Neural crest cell (in vitro differentiated cells): Measurements from ENCODE around the gene IP6K2. TPM values are rescaled to one million over a fixed set of nuclear protein-coding genes. Genes with fewer than 3 reads are reported as not detected.

ENCODE experiments used
- DNase-seq: peaks from one replicate; pipeline ENCODE4 v3.0.0; 2021; ENCODE audit warnings: low read depth, mixed read lengths, low spot score
- H3K27ac Mint-ChIP-seq: one replicate; pipeline ENCODE4 v1.8.0; 2021; ENCODE audit warnings: mild to moderate bottlenecking, mixed read lengths; ENCODE audit not compliant: unreplicated experiment
- H3K27me3 Mint-ChIP-seq: 2 replicates; pipeline ENCODE4 v1.8.0; 2021; ENCODE audit warnings: low read depth, mild to moderate bottlenecking, mixed read lengths
- H3K36me3 Mint-ChIP-seq: 2 replicates; pipeline ENCODE4 v1.8.0; 2021; ENCODE audit warnings: low read depth, mild to moderate bottlenecking, mixed read lengths
- H3K4me1 Mint-ChIP-seq: 2 replicates; pipeline ENCODE4 v1.8.0; 2021; ENCODE audit warnings: mixed read lengths
- H3K4me3 Mint-ChIP-seq: one replicate; pipeline ENCODE4 v1.8.0; 2021; ENCODE audit warnings: mild to moderate bottlenecking, mixed read lengths
- H3K9me3 Mint-ChIP-seq: 2 replicates; pipeline ENCODE4 v1.8.0; 2021; ENCODE audit warnings: mixed read lengths
- CTCF ChIP-seq: fragments of 200-600 bp; sonication (generic); conservative IDR thresholded peaks from 2 replicates; pipeline ENCODE4 v1.5.0; 2021; ENCODE audit warnings: antibody characterized with exemption, mild to moderate bottlenecking
- total RNA-seq: library from RNA; stranded (reverse); gene quantifications from 2 replicates; pipeline ENCODE4 v1.2.1, GENCODE V29; 2021

Gene IP6K2
- total RNA-seq, 1 donor from 2014 or later: 139 TPM

DNA sequence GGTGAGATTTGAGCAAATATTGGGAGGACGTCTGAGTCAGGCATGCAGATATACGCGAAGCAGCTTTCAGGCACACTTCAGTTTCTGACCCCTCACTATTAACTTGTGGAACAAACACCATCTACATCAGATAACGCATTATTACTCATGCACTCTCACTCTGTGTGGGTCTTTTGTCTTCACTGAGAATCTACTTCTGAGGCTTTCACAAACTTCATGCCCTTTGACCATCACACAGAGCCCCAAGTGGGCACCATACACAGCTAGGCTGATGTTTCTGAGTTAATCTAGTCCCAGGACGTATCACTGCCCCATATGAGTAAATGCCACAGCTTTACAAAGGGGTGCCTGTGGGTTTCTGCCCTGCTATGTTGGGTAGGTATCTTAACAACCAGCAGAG, 39.6 kb upstream of the IP6K2 start:
- Mint-ChIP-seq H3K27ac (peak overlapping the region; percentile 44), H3K9me3 (no peaks in the 10 kb centered on the region), H3K4me1 (peaks cover 15% of the 10 kb centered on the region), H3K27me3 (no peaks in the 10 kb centered on the region), H3K36me3 (no peaks in the 10 kb centered on the region), H3K4me3 (no peak overlapping the region)
- no peak for DNase-seq
- TF ChIP-seq CTCF: no peak

GRCh38 chr3:48750856-48751255, 33.8 kb upstream of the IP6K2 start:
- no peak for TF ChIP-seq CTCF
- DNase-seq: no peak
- Mint-ChIP-seq H3K36me3 (peaks cover 2% of the 10 kb centered on the region), H3K4me1 (peaks cover 20% of the 10 kb centered on the region), H3K9me3 (no peaks in the 10 kb centered on the region), H3K4me3 (no peak overlapping the region), H3K27me3 (no peaks in the 10 kb centered on the region), H3K27ac (no peak overlapping the region)

GRCh38 chr3:48748754-48749153, 31.7 kb upstream of the IP6K2 start:
- peaks cover 3% of the 10 kb centered on the region for H3K36me3 Mint-ChIP-seq
- H3K27ac Mint-ChIP-seq: no peak overlapping the region
- H3K4me3 Mint-ChIP-seq: no peak overlapping the region
- no peak for DNase-seq
- peaks cover 19% of the 10 kb centered on the region for H3K4me1 Mint-ChIP-seq
- H3K9me3 Mint-ChIP-seq: no peaks in the 10 kb centered on the region
- TF ChIP-seq CTCF: no peak
- H3K27me3 Mint-ChIP-seq: no peaks in the 10 kb centered on the region

DNA sequence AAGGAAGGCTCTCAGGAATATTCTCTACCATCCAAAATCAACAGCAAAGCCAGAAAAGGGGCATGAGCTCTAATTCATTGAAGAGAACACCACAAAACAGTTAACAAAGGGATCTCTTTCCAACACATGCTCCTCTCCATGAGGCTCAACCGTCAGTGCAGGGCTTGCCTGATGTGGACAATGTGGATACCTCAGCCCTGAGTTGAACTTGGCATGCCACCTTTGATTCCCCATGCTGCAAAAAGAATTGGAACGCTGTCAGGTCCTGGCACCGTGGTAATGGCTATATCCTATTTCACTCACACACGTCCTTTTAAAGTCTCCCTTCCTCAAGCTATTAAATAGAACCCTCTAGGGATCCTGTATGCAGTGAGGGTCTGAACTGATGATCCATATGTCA, 30.7 kb upstream of the IP6K2 start:
- Mint-ChIP-seq H3K27me3 (no peaks in the 10 kb centered on the region), H3K9me3 (no peaks in the 10 kb centered on the region), H3K27ac (peak overlapping the region; percentile 90), H3K36me3 (peaks cover 3% of the 10 kb centered on the region), H3K4me1 (peaks cover 19% of the 10 kb centered on the region), H3K4me3 (no peak overlapping the region)
- no peak for TF ChIP-seq CTCF
- no peak for DNase-seq

GRCh38 chr3:48747015-48747615, 30.1 kb upstream of the IP6K2 start:
- Mint-ChIP-seq H3K4me1 (peaks cover 19% of the 10 kb centered on the region), H3K4me3 (peak overlapping the region; percentile 0)

More at GRCh38 chr3:48747015-48747615, 30.1 kb upstream of the IP6K2 start:
- Mint-ChIP-seq H3K36me3 (peaks cover 3% of the 10 kb centered on the region), H3K27me3 (no peaks in the 10 kb centered on the region), H3K27ac (peak overlapping the region; percentile 90), H3K9me3 (no peaks in the 10 kb centered on the region)
- DNase-seq: no peak
- no peak for TF ChIP-seq CTCF
